Left ventricle myocardium inferior (tissue), 1 donor: ENCODE data around the gene RAD9A. TPM values are rescaled to one million over a fixed set of nuclear protein-coding genes. Genes with fewer than 3 reads are reported as not detected.

Experiments
- total RNA-seq: library from RNA; stranded (reverse); fragmentation: NEBNext Ultra II Directional; extraction: Animal tissue kit (Norgen Biotek cat#: 25700); gene quantifications from one replicate; pipeline ENCODE4 v1.2.1, GENCODE V29; 2021
- donor health status: DM: no; HTN: yes; CAD: no; lungs with severe emphysema.

Gene RAD9A
- total RNA-seq, 1 donor from 2014 or later = 7.0 TPM

Other genes with a start within 250 kb of the RAD9A start
- 53.8 TPM for gene GRK2, start 125.5 kb upstream of the RAD9A start, total RNA-seq
- 11.8 TPM for gene ANKRD13D, start 102.7 kb upstream of the RAD9A start, total RNA-seq
- 14.9 TPM for gene SSH3, start 88.5 kb upstream of the RAD9A start, total RNA-seq
- gene POLD4, start 38.4 kb upstream of the RAD9A start, total RNA-seq = 47.0 TPM
- 0.82 TPM for gene CLCF1, start 18.4 kb upstream of the RAD9A start, total RNA-seq
- gene PPP1CA, start 9.9 kb downstream of the RAD9A start, total RNA-seq = 86.0 TPM
- gene TBC1D10C, start 12.1 kb downstream of the RAD9A start, total RNA-seq = 1.0 TPM
- gene CARNS1, start 23.7 kb downstream of the RAD9A start, total RNA-seq = 14.5 TPM
- gene RPS6KB2, start 36.5 kb downstream of the RAD9A start, total RNA-seq = 21.3 TPM
- gene PTPRCAP, start 45.7 kb downstream of the RAD9A start, total RNA-seq = 0.60 TPM
- gene CORO1B, start 51.5 kb downstream of the RAD9A start, total RNA-seq = 25.5 TPM
- gene GPR152, start 60.7 kb downstream of the RAD9A start, total RNA-seq = not detected
- gene CABP4, start 63.4 kb downstream of the RAD9A start, total RNA-seq = 1.4 TPM
- gene TMEM134, start 77.3 kb downstream of the RAD9A start, total RNA-seq = 87.5 TPM
- 55.3 TPM for gene AIP, start 91.0 kb downstream of the RAD9A start, total RNA-seq
- 36.6 TPM for gene PITPNM1, start 113.4 kb downstream of the RAD9A start, total RNA-seq
- gene CDK2AP2, start 116.2 kb downstream of the RAD9A start, total RNA-seq = 66.1 TPM
- gene CABP2, start 131.5 kb downstream of the RAD9A start, total RNA-seq = not detected
- gene GSTP1, start 191.8 kb downstream of the RAD9A start, total RNA-seq = 313 TPM
- 640 TPM for gene NDUFV1, start 214.9 kb downstream of the RAD9A start, total RNA-seq
- 102 TPM for gene NUDT8, start 238.0 kb downstream of the RAD9A start, total RNA-seq
- gene TBX10, start 247.8 kb downstream of the RAD9A start, total RNA-seq = 0.14 TPM